TTC549 (cell line): ENCODE data around the gene TMEM80.
"Not testable (repeated sequence)": the region's sequence is repeated elsewhere in the genome, so short reads cannot be mapped to it uniquely, and the experiment has no call there.

Experiments
- FAIRE-seq: peaks from 2 replicates; lab custom pipeline; 2012; peaks lifted over from hg19 to GRCh38; lab: Jason Lieb, UNC

TMEM80 gene

GRCh38 chr11:679271-680207 lies 16.1 kb upstream of the TMEM80 start:
- FAIRE-seq = no peak

- no peak for FAIRE-seq
These were observed 15.1 kb upstream of the TMEM80 start for GRCh38 chr11:680476-680875.

GRCh38 chr11:680970-681369 lies 14.6 kb upstream of the TMEM80 start:
- no peak for FAIRE-seq

- FAIRE-seq = no peak
These were observed 9.0 kb upstream of the TMEM80 start for GRCh38 chr11:686451-687243.

GRCh38 chr11:687751-688150 lies 7.9 kb upstream of the TMEM80 start:
- FAIRE-seq = no peak

GRCh38 chr11:688681-689080 lies 6.9 kb upstream of the TMEM80 start:
- no peak for FAIRE-seq

GRCh38 chr11:689625-690024 lies 6.0 kb upstream of the TMEM80 start:
- no peak for FAIRE-seq

GRCh38 chr11:690244-690643 lies 5.4 kb upstream of the TMEM80 start:
- FAIRE-seq = not testable (repeated sequence)

GRCh38 chr11:690738-691633 lies 4.6 kb upstream of the TMEM80 start:
- no peak for FAIRE-seq

- FAIRE-seq = no peak
These were observed 3.7 kb upstream of the TMEM80 start for GRCh38 chr11:691710-692590.

GRCh38 chr11:692824-693414 lies 2.7 kb upstream of the TMEM80 start:
- no peak for FAIRE-seq

- FAIRE-seq = no peak
These were observed 2.2 kb upstream of the TMEM80 start for GRCh38 chr11:693415-693831.

GRCh38 chr11:693887-694562 lies 1.6 kb upstream of the TMEM80 start:
- no peak for FAIRE-seq

GRCh38 chr11:694563-695287 lies 891 bp upstream of the TMEM80 start, which contains the start of gene DEAF1:
Gene DEAF1, minus strand, starts transcription at chr11:695222. Its CDS starts 175 bp downstream, at chr11:695047.
- peak; percentile 92 for FAIRE-seq

GRCh38 chr11:695288-695537 lies 403 bp upstream of the TMEM80 start:
- no peak for FAIRE-seq

- no peak for FAIRE-seq
These were observed 1.4 kb downstream of the TMEM80 start for GRCh38 chr11:696955-697491.

- FAIRE-seq = no peak
These were observed 2.2 kb downstream of the TMEM80 start for GRCh38 chr11:697811-698311.

- no peak for FAIRE-seq
These were observed 3.0 kb downstream of the TMEM80 start for GRCh38 chr11:698493-699115.

GRCh38 chr11:699116-699508 lies 3.5 kb downstream of the TMEM80 start:
- no peak for FAIRE-seq
